Osteoblast (primary cell): Measurements from ENCODE around the gene CCDC27. TPM values are rescaled to one million over a fixed set of nuclear protein-coding genes. Genes with fewer than 3 reads are reported as not detected.

ENCODE experiments used
- DNase-seq: peaks from one replicate; pipeline ENCODE4 v3.0.0; 2011; ENCODE audit warnings: low spot score, mixed read lengths; ENCODE audit not compliant: insufficient read length; ENCODE audit errors: missing footprints
- H2AFZ ChIP-seq: 2 replicates; pipeline ENCODE4 v1.6.0; 2011; ENCODE audit warnings: mild to moderate bottlenecking, low read length
- H3K27ac ChIP-seq: 2 replicates; pipeline ENCODE4 v1.5.1; 2011; ENCODE audit warnings: mild to moderate bottlenecking, low read depth, low read length, moderate library complexity
- H3K27me3 ChIP-seq: 2 replicates; pipeline ENCODE4 v1.6.0; 2012; ENCODE audit warnings: mild to moderate bottlenecking, control low read depth, inconsistent platforms, low read length, moderate library complexity; ENCODE audit not compliant: insufficient read depth
- H3K36me3 ChIP-seq: 2 replicates; pipeline ENCODE4 v1.5.1; 2011; ENCODE audit warnings: mild to moderate bottlenecking, low read length, control low read depth, moderate library complexity; ENCODE audit not compliant: insufficient read depth
- H3K4me1 ChIP-seq: 2 replicates; pipeline ENCODE4 v1.5.1; 2011; ENCODE audit warnings: mild to moderate bottlenecking, low read length, control low read depth, moderate library complexity; ENCODE audit not compliant: insufficient read depth
- H3K4me2 ChIP-seq: 2 replicates; pipeline ENCODE4 v1.6.0; 2011; ENCODE audit warnings: mild to moderate bottlenecking, low read length; ENCODE audit not compliant: insufficient read depth
- H3K4me3 ChIP-seq: fragments of 200-600 bp; sonication (generic); 3 replicates; pipeline ENCODE4 v1.5.1; 2012; ENCODE audit warnings: mild to moderate bottlenecking, low read length, inconsistent platforms; ENCODE audit not compliant: insufficient read depth
- H3K79me2 ChIP-seq: 2 replicates; pipeline ENCODE4 v1.6.0; 2012; ENCODE audit warnings: mild to moderate bottlenecking, low read length, control low read depth, inconsistent platforms; ENCODE audit not compliant: insufficient read depth
- H3K9me3 ChIP-seq: 2 replicates; pipeline ENCODE4 v1.5.1; 2011; ENCODE audit warnings: low read depth, low read length, control low read depth
- H4K20me1 ChIP-seq: 2 replicates; pipeline ENCODE4 v1.6.0; 2012; ENCODE audit warnings: mild to moderate bottlenecking, low read length, control low read depth; ENCODE audit not compliant: insufficient read depth
- total RNA-seq: library from RNA; depleted of rRNA; stranded (reverse); fragments of >200 nt; gene quantifications from 2 replicates; pipeline ENCODE4 v1.2.3, GENCODE V29; 2012
- TF ChIP-seq, protein P1 (sequence below): IDR thresholded peaks from 2 replicates; pipeline ENCODE4 v1.5.1; 2011; ENCODE audit warnings: mild to moderate bottlenecking, low read depth, low read length, moderate library complexity; ENCODE audit errors: extremely low read depth

CCDC27 gene
- total RNA-seq, 1 donor, result not detected

DNA sequence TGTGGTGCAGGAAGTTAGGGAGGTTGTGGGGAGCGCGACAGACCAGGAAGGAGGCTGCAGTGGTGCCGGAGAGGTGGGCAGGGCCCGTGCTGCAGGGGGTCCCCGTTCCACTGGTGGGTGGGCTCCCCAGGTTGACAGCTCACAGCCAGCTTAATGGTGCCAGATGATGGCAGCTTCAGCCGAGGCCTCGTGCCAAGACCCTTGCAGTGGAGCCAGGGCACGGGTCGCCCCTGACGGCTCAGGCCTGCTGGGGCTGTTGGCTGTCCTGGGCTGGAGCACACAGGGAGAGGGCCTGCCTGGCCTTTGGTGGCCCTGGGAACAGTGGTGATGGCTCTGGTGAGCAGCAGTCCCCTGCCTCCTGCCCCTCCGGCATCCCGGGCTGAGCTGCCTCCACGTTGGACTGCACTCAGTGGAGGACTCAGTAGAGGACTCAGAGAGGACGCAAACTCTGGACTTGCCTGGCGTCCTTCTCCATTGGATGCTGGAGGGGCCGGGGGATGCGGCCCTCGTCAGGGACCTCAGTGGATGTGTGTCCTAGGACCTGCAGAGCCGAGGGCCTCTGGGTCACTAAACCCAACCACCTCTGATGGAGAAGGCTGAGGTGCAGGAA is 46.8 kb upstream of the CCDC27 start:
- Histone ChIP-seq H2AFZ (no peak overlapping the region), H3K4me2 (no peak overlapping the region), H3K4me3 (no peak overlapping the region), H3K4me1 (no peaks in the 10 kb centered on the region), H3K79me2 (no peaks in the 10 kb centered on the region), H3K36me3 (no peaks in the 10 kb centered on the region), H3K9me3 (no peaks in the 10 kb centered on the region), H4K20me1 (no peaks in the 10 kb centered on the region), H3K27ac (no peak overlapping the region), H3K27me3 (peaks cover 11% of the 10 kb centered on the region)
- TF ChIP-seq, protein P1, sequence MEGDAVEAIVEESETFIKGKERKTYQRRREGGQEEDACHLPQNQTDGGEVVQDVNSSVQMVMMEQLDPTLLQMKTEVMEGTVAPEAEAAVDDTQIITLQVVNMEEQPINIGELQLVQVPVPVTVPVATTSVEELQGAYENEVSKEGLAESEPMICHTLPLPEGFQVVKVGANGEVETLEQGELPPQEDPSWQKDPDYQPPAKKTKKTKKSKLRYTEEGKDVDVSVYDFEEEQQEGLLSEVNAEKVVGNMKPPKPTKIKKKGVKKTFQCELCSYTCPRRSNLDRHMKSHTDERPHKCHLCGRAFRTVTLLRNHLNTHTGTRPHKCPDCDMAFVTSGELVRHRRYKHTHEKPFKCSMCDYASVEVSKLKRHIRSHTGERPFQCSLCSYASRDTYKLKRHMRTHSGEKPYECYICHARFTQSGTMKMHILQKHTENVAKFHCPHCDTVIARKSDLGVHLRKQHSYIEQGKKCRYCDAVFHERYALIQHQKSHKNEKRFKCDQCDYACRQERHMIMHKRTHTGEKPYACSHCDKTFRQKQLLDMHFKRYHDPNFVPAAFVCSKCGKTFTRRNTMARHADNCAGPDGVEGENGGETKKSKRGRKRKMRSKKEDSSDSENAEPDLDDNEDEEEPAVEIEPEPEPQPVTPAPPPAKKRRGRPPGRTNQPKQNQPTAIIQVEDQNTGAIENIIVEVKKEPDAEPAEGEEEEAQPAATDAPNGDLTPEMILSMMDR, result no peak
- no peak for DNase-seq

DNA sequence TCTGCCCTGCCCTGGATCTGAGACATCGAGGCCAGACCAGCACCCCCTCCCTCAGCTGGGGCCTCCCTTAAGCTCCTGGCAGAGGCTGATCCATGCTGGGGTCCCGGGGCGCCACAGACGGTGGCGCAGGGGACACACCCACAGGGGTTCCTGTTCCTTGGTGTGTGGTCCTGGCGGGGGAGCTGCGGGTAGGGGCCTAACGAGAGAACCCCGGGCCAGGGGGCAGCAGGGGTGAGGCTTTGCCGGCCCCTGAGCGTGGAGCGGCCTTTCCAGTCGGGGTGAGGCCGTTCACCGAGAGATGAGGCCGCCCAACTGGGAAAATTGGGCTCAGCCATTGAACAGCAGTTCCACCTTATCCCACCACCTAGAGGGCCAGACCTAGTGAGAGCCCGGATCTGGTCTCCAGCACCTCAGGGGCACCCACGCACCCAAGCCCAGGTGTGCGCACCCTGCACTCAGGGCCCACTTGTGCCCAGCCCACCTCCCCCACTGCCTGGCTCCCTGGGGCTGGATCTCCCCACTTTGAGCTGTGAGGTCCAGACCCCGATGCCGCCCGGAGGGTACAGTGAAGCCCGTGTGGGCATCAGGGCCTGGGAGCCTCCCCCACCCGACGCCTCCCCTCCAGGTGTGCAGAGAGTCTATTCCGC is 45.5 kb upstream of the CCDC27 start:
- H3K36me3 ChIP-seq, result no peaks in the 10 kb centered on the region
- H3K4me1 ChIP-seq, result no peaks in the 10 kb centered on the region
- H3K4me2 ChIP-seq, result no peak overlapping the region
- TF ChIP-seq, protein P1, result no peak
- H3K4me3 ChIP-seq, result no peak overlapping the region
- DNase-seq, result no peak
- no peak overlapping the region for H2AFZ ChIP-seq
- peaks cover 11% of the 10 kb centered on the region for H3K27me3 ChIP-seq
- H3K79me2 ChIP-seq, result no peaks in the 10 kb centered on the region
- H3K9me3 ChIP-seq, result no peaks in the 10 kb centered on the region
- no peak overlapping the region for H3K27ac ChIP-seq
- H4K20me1 ChIP-seq, result no peaks in the 10 kb centered on the region

GRCh38 chr1:3707298-3707938 is 44.8 kb upstream of the CCDC27 start:
- no peaks in the 10 kb centered on the region for H3K4me1 ChIP-seq
- H3K36me3 ChIP-seq, result no peaks in the 10 kb centered on the region
- no peaks in the 10 kb centered on the region for H3K9me3 ChIP-seq
- DNase-seq, result no peak
- H3K27ac ChIP-seq, result no peak overlapping the region
- H3K4me3 ChIP-seq, result no peak overlapping the region
- TF ChIP-seq, protein P1, result no peak
- H3K79me2 ChIP-seq, result no peaks in the 10 kb centered on the region
- peaks cover 11% of the 10 kb centered on the region for H3K27me3 ChIP-seq
- H3K4me2 ChIP-seq, result no peak overlapping the region
- no peak overlapping the region for H2AFZ ChIP-seq
- no peaks in the 10 kb centered on the region for H4K20me1 ChIP-seq

- TF ChIP-seq, protein P1, result no peak
- H3K36me3 ChIP-seq, result no peaks in the 10 kb centered on the region
- no peak overlapping the region for H3K4me2 ChIP-seq
Measured at GRCh38 chr1:3707939-3708328, 44.3 kb upstream of the CCDC27 start.

More at GRCh38 chr1:3707939-3708328, 44.3 kb upstream of the CCDC27 start:
- H3K27ac ChIP-seq, result no peak overlapping the region
- no peaks in the 10 kb centered on the region for H3K4me1 ChIP-seq
- no peaks in the 10 kb centered on the region for H3K79me2 ChIP-seq
- DNase-seq, result no peak
- no peaks in the 10 kb centered on the region for H3K9me3 ChIP-seq
- H4K20me1 ChIP-seq, result no peaks in the 10 kb centered on the region
- H3K27me3 ChIP-seq, result peaks cover 11% of the 10 kb centered on the region
- no peak overlapping the region for H3K4me3 ChIP-seq
- no peak overlapping the region for H2AFZ ChIP-seq
